ENCODE measurements around the gene RNLS.
A peak's percentile ranks its signal among the peaks of the same experiment; 100 is the strongest.

The RNLS gene

DNA sequence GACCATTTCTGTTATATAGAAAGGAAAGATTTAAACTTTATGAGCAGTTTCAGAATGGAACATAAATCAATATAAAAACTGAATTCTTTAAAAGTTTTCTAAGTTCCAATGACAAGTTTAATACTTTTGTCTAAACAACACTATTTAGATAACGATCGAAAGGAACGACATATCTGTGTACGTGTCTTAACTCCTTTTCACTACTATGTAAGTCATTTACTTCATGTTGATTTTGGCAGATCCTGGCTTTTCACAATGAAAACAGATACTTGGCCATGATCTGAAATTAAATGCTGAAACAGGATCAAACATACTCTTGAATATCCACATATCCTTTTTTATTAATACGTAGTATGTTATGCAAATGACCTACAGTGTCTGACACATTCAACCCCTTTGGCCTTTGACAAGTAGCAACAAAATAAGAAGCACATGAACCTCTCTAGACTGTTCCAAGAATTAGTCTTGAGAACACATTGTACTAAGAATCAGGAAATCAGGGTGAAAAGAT lies 41.9 kb downstream of the RNLS start (continued):
- TF ChIP-seq ZNF449 (tag by site-specific recombination; IDR thresholded peaks at IDR 0.05) (no peak), PRDM4 (tag by site-specific recombination; IDR thresholded peaks at IDR 0.05) (peak; percentile 44; the same call in 1 of the 2 replicates), HIC1 (tag by site-specific recombination; IDR thresholded peaks at IDR 0.05) (peak; percentile 72), ZSCAN30 (tag by site-specific recombination; IDR thresholded peaks at IDR 0.05) (peak; percentile 44; the same call in 1 of the 2 replicates), ZNF23 (tag by site-specific recombination; IDR thresholded peaks at IDR 0.05; ENCODE audit: borderline replicate concordance) (no peak), KLF8 (tag by site-specific recombination; IDR thresholded peaks at IDR 0.05) (peak; percentile 77), OVOL3 (tag by site-specific recombination; IDR thresholded peaks at IDR 0.05) (peak; percentile 76; the same call in 1 of the 2 replicates), ZNF629 (tag by site-specific recombination; IDR thresholded peaks at IDR 0.05) (peak; percentile 37; the same call in 1 of the 2 replicates), ZNF580 (tag by site-specific recombination; IDR thresholded peaks at IDR 0.05) (peak; percentile 46), FEZF1 (tag by site-specific recombination; IDR thresholded peaks at IDR 0.05) (peak; percentile 88), ZBTB8A (tag by site-specific recombination; IDR thresholded peaks at IDR 0.05) (no peak), ZNF548 (tag by site-specific recombination; IDR thresholded peaks at IDR 0.05) (no peak), ZNF843 (tag by site-specific recombination; IDR thresholded peaks at IDR 0.05) (peak; percentile 94), ZNF214 (tag by site-specific recombination; IDR thresholded peaks at IDR 0.05; ENCODE audit: borderline replicate concordance) (no peak), WT1 (tag by site-specific recombination; IDR thresholded peaks at IDR 0.05) (peak; percentile 87), OSR2 (tag by site-specific recombination; IDR thresholded peaks at IDR 0.05) (peak; percentile 82), ZNF501 (tag by site-specific recombination; IDR thresholded peaks at IDR 0.05) (peak; percentile 33; the same call in 1 of the 2 replicates), ZNF184 (tag by site-specific recombination; IDR thresholded peaks at IDR 0.05) (no peak), SP2 (tag by site-specific recombination; IDR thresholded peaks at IDR 0.05) (no peak), TCF7L2 (IDR thresholded peaks at IDR 0.05; ENCODE audit: borderline replicate concordance, low read depth, low read length) (no peak), KLF10 (tag by site-specific recombination; IDR thresholded peaks at IDR 0.05) (0 out of 2 replicates have a peak, but pooled peaks have one; percentile 36), ZFHX2 (tag by site-specific recombination; conservative IDR thresholded peaks at IDR 0.05) (no peak)
- TF ChIP-seq, protein P1, sequence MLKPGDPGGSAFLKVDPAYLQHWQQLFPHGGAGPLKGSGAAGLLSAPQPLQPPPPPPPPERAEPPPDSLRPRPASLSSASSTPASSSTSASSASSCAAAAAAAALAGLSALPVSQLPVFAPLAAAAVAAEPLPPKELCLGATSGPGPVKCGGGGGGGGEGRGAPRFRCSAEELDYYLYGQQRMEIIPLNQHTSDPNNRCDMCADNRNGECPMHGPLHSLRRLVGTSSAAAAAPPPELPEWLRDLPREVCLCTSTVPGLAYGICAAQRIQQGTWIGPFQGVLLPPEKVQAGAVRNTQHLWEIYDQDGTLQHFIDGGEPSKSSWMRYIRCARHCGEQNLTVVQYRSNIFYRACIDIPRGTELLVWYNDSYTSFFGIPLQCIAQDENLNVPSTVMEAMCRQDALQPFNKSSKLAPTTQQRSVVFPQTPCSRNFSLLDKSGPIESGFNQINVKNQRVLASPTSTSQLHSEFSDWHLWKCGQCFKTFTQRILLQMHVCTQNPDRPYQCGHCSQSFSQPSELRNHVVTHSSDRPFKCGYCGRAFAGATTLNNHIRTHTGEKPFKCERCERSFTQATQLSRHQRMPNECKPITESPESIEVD (tag by site-specific recombination; IDR thresholded peaks at IDR 0.05): peak; percentile 91
